Posterior vena cava (tissue), 2 donors: ENCODE data around the gene P3H1. TPM values are rescaled to one million over a fixed set of nuclear protein-coding genes. Genes with fewer than 3 reads are reported as not detected.
"Not testable (repeated sequence)": the region's sequence is repeated elsewhere in the genome, so short reads cannot be mapped to it uniquely, and the experiment has no call there.

Source experiments
- DNase-seq: peaks from one replicate; pipeline ENCODE4 v3.0.0-alpha.2; 2020; ENCODE audit warnings: low spot score
- intact Hi-C, 2 donors: fragments of 100-400 bp; cut with DNase I; formaldehyde crosslinking; loops; one replicate each; pipeline versions ENCODE4 v1.14.1 to v1.14.2; 2022 to 2023
- total RNA-seq, 2 donors: library from RNA; stranded (reverse); fragmentation: NEBNext Ultra II Directional; extraction: Animal tissue kit (Norgen Biotek cat#: 25700); gene quantifications; one replicate each; pipeline ENCODE4 v1.2.1, GENCODE V29; 2021
- donor health status: DM: yes; HTN: yes; CAD: no.
- donor health status: DM: yes; HTN: yes; CAD: no.

P3H1 gene
- total RNA-seq, 2 donors from 2014 or later = 28.4 to 45.0 TPM

- DNase-seq = peak; percentile 29
- intact Hi-C loops = loop anchor here in 1 of 2 donors (5.0 to 10.0 kb wide), 2 partner anchors 1062 to 1564 kb away; no protein-coding TSS in a partner anchor
Measured at GRCh38 chr1:42736571-42737200, 30.1 kb downstream of the P3H1 start.

- intact Hi-C loops = loop anchor here in 1 of 2 donors (5.0 to 10.0 kb wide), 2 partner anchors 1061 to 1564 kb away; no protein-coding TSS in a partner anchor
- peak; percentile 65 for DNase-seq
Measured at GRCh38 chr1:42736152-42736551, 30.7 kb downstream of the P3H1 start.

DNA sequence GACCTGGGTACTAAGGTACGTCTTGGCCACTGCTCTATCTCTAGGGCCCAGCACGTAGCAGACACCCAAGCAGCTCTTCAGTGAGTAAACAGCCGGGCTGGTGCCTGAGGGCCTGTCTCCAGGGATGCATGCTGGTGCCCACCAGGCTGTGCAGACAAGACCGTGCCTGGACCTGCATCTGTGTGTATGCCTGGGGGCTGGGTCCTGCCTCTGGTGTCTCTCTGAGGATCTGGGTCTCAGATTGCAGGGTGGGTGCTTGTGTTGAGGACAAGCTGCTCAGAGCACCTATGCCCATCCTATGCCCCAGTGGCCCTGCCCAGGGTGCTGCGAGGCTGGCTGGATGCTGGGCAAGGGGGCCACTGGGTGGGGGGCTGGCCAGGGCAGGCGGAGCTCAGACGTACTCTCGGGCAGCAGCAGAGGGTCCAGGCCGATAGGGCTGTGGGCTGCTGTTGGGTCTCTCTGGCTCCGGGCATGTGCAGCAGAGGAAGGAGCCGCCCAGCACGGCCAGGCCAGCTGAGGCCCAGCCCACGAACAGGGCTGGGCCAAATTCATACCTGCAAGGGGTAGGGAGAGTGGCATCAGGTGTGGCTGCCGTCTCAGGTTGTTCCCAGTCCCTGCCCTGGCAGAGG is 31.2 kb downstream of the P3H1 start:
- peak; percentile 76 for DNase-seq

GRCh38 chr1:42735056-42735455 is 31.8 kb downstream of the P3H1 start:
- intact Hi-C loops = loop anchor here in 1 of 2 donors (5.0 to 10.0 kb wide), 2 partner anchors 1060 to 1563 kb away; no protein-coding TSS in a partner anchor
- DNase-seq = peak; percentile 77

More for the DNA sequence above, 31.2 kb downstream of the P3H1 start:
- intact Hi-C loops = loop anchor here in 1 of 2 donors (5.0 to 10.0 kb wide), 2 partner anchors 1061 to 1563 kb away; no protein-coding TSS in a partner anchor

GRCh38 chr1:42734201-42735035 is 32.4 kb downstream of the P3H1 start:
- DNase-seq = peak; percentile 34
- intact Hi-C loops = loop anchor here in 1 of 2 donors (5.0 to 10.0 kb wide), 2 partner anchors 1060 to 1562 kb away; no protein-coding TSS in a partner anchor

GRCh38 chr1:42733415-42734200 is 33.2 kb downstream of the P3H1 start:
- peak; percentile 43 for DNase-seq
- intact Hi-C loops = loop anchor here in 1 of 2 donors (10.0 kb wide), 1 partner anchor 1059 kb away; no protein-coding TSS in a partner anchor

DNA sequence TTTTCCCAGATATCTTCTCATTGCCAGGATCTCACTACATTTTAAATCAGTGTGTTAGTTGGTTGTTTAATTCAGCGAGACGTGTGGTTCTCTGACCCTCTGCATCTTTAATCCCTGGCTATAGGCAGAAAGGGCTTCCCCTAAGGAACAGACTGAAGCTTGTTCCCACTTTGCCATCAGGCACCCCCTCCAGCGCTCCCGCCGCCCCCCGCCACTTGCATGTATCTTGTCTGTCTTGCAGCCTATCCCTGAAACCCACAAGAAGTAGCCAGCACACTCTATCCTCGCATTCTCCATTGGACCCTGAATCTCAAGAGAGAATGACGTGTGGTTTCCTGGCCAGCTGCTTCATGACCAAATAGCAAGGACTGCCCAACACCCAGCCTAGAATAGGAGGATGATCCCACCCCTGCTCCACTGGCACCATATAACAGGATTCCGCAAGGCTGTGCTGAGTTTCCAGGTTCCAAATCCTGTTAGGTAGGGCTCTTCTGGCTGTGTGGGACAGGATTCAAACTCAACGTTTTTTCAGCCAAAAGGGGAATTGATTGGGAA is 34.6 kb downstream of the P3H1 start:
- intact Hi-C loops = loop anchor here in 1 of 2 donors (10.0 kb wide), 1 partner anchor 1057 kb away; no protein-coding TSS in a partner anchor
- DNase-seq = no peak

GRCh38 chr1:42731585-42731984 is 35.2 kb downstream of the P3H1 start:
- intact Hi-C loops = loop anchor here in 1 of 2 donors (10.0 kb wide), 1 partner anchor 1057 kb away; no protein-coding TSS in a partner anchor
- DNase-seq = no peak

GRCh38 chr1:42730988-42731387 is 35.8 kb downstream of the P3H1 start:
- intact Hi-C loops = loop anchor here in 1 of 2 donors (10.0 kb wide), 1 partner anchor 1056 kb away; no protein-coding TSS in a partner anchor
- no peak for DNase-seq

- intact Hi-C loops = loop anchor here in 1 of 2 donors (10.0 kb wide), 1 partner anchor 1055 kb away; no protein-coding TSS in a partner anchor
- DNase-seq = no peak
Measured at GRCh38 chr1:42730002-42730401, 36.8 kb downstream of the P3H1 start.

DNA sequence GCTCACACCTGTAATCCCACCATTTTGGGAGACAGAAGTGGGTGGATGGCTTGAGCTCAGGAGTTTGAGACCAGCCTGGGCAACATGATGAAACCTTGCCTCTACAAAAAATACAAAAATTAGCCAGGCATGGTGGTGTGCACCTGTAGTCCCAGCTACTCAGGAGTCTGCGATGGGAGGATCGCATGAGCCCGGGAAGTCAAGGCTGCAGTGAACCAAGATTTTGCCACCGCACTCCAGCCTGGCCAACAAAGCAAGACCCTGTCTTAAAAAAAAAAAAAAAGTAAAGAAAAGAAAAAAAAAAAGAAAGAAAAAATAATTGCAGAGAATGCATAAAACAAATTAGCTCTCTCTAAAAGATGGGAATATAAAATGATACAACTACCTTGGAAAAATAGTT is 41.0 kb downstream of the P3H1 start:
- DNase-seq, intact Hi-C loops: not testable (repeated sequence)

DNA sequence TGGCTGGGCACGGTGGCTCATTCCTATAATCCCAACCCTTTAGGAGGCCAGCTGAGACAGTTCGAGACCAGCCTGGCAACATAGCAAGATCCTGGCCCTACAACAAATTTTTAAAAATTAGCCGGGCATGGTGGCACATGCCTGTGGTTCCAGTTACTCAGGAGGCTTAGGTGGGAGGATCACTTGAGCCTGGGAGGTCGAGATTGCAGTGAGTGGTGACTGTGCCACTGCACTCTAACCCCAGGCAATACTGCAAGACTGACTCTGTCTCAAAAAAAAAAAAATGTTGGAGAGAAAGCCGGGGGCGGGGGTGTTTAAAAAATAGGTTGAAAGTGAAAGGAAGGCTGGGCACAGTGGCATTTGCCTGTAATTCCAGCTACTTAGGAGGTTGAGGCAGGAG is 43.3 kb downstream of the P3H1 start:
- intact Hi-C loops = no loop called here
- no peak for DNase-seq

- intact Hi-C loops, DNase-seq: not testable (repeated sequence)
Measured at GRCh38 chr1:42722403-42722802, 44.4 kb downstream of the P3H1 start.

GRCh38 chr1:42721926-42722325 is 44.9 kb downstream of the P3H1 start:
- no peak for DNase-seq
- intact Hi-C loops = no loop called here

DNA sequence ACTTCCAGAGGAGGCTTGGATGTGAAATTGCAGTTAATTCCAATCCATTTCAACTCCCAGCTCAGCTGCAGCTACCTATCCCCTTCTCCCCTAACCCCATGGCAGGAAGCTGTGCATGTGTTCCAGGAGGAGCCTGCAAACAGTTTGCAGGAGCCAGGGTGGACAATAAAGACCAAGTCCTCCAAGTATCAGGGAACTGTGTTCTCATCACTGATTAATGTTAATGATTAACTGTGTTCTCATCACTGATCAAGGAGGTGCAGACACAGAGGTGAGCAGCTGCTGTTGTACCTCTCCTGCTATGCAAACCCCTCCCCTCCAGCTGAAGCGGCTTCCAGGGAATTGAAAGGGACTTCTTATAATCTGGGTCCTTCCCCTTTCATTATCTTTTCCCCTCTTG is 46.0 kb downstream of the P3H1 start:
- intact Hi-C loops = no loop called here
- no peak for DNase-seq

DNA sequence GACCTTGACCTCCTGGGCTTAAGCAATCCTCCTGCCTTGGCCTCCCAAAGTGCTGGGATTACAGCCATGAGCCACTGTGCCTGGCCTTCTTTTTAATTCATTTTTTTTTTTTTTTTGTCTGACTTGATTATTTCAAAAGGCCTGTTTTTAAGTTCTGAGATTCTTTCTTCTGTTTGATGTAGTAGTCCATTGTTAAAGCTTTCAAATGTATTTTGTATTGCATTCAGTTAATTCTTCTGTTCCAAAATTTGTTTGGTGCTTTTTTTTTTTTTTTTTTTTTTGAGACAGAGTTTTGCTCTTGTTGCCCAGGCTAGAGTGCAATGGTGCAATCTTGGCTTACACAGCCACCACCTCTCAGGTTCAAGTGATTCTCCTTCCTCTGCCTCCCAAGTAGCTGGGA is 52.4 kb downstream of the P3H1 start:
- intact Hi-C loops = not testable (repeated sequence)

DNA sequence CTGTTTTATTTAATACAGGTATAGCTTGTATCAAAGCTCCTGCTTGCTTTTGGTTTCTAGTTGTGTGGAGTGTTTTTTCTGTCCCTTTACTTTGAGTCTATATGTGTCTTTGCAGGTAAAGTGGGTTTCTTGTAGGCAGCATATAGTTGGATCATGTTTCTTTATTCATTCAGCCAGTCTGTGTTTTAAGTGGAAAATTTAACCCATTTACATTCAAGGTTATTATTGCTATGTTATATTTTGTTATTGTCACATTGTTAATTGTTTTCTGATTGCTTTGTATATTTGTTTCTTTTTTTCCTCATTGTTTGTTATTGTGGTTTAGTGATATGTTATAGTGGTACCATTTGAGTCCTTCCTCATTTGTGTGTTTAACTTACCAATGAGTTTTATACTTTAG is 53.5 kb downstream of the P3H1 start:
- DNase-seq = no peak
- intact Hi-C loops = no loop called here

More for the DNA sequence above, 52.4 kb downstream of the P3H1 start:
- DNase-seq = not testable (repeated sequence)

- DNase-seq, intact Hi-C loops: not testable (repeated sequence)
Measured at GRCh38 chr1:42712808-42713207, 54.0 kb downstream of the P3H1 start.
